Stimulated activated CD4-positive, alpha-beta T cell treated with anti-CD3 and anti-CD28 coated beads, Interleukin-12 subunit alpha, Interleukin-12 subunit beta, amount 100 ng/mL, for 48 hours (primary cell): Measurements from ENCODE around the gene MACROD2.

ENCODE experiments used
- DNase-seq, 3 donors: peaks; one replicate each; pipeline ENCODE4 v3.0.0-alpha.2; 2020; ENCODE audit warnings: low read depth in 2 of 3, low spot score in 1 of 3

The MACROD2 gene

GRCh38 chr20:14404515-14404914, 409.2 kb downstream of the MACROD2 start:
- DNase-seq, result no peak

GRCh38 chr20:14406495-14406894, 411.2 kb downstream of the MACROD2 start:
- no peak for DNase-seq

- no peak for DNase-seq
Observed at GRCh38 chr20:14407336-14407735, 412.0 kb downstream of the MACROD2 start.

GRCh38 chr20:14410869-14411555, 415.7 kb downstream of the MACROD2 start:
- DNase-seq, result no peak

- DNase-seq, result no peak
Observed at GRCh38 chr20:14412065-14412681, 416.9 kb downstream of the MACROD2 start.

GRCh38 chr20:14413835-14414234, 418.5 kb downstream of the MACROD2 start:
- no peak for DNase-seq

- DNase-seq, result no peak
Observed at GRCh38 chr20:14414560-14414959, 419.2 kb downstream of the MACROD2 start.

- no peak for DNase-seq
Observed at GRCh38 chr20:14415467-14415866, 420.2 kb downstream of the MACROD2 start.

GRCh38 chr20:14418376-14418775, 423.1 kb downstream of the MACROD2 start:
- DNase-seq, result no peak

GRCh38 chr20:14422892-14423291, 427.6 kb downstream of the MACROD2 start:
- no peak for DNase-seq

- DNase-seq, result no peak
Observed at GRCh38 chr20:14431568-14431967, 436.3 kb downstream of the MACROD2 start.

- DNase-seq, result no peak
Observed at GRCh38 chr20:14432085-14432484, 436.8 kb downstream of the MACROD2 start.

GRCh38 chr20:14432597-14432996, 437.3 kb downstream of the MACROD2 start:
- DNase-seq, result no peak

GRCh38 chr20:14434384-14435136, 439.2 kb downstream of the MACROD2 start:
- DNase-seq, result no peak

GRCh38 chr20:14441201-14441600, 445.9 kb downstream of the MACROD2 start:
- DNase-seq, result no peak

GRCh38 chr20:14444106-14444505, 448.8 kb downstream of the MACROD2 start:
- DNase-seq, result no peak

- no peak for DNase-seq
Observed at GRCh38 chr20:14445310-14445709, 450.0 kb downstream of the MACROD2 start.

GRCh38 chr20:14445902-14446301, 450.6 kb downstream of the MACROD2 start:
- DNase-seq, result no peak

GRCh38 chr20:14446446-14446845, 451.1 kb downstream of the MACROD2 start:
- DNase-seq, result no peak

GRCh38 chr20:14449323-14449722, 454.0 kb downstream of the MACROD2 start:
- DNase-seq, result no peak

GRCh38 chr20:14450256-14450655, 454.9 kb downstream of the MACROD2 start:
- DNase-seq, result no peak

- no peak for DNase-seq
Observed at GRCh38 chr20:14451458-14451857, 456.1 kb downstream of the MACROD2 start.
